SU-DHL-6 (cell line): Measurements from ENCODE around the gene AMN.

Experiments
- H2AFZ ChIP-seq: fragments of 200-600 bp; sonication (generic); 2 replicates; pipeline ENCODE4 v1.6.1; 2014; ENCODE audit warnings: low read depth, mild to moderate bottlenecking, moderate library complexity, mixed read lengths, antibody characterized with exemption, low read length; ENCODE audit not compliant: severe bottlenecking
- H3F3A ChIP-seq: fragments of 200-600 bp; shearing (Covaris generic); 2 replicates; pipeline ENCODE4 v1.6.0; 2016; ENCODE audit warnings: antibody characterized with exemption, mild to moderate bottlenecking; ENCODE audit not compliant: insufficient read depth
- H3K27ac ChIP-seq: fragments of 200-600 bp; sonication (generic); 2 replicates; pipeline ENCODE4 v1.5.1; 2016; ENCODE audit warnings: low read depth, mild to moderate bottlenecking, low read length, moderate library complexity, mixed read lengths
- H3K27me3 ChIP-seq: fragments of 200-600 bp; sonication (generic), shearing (Covaris generic); 2 replicates; pipeline ENCODE4 v1.6.0; 2014; ENCODE audit warnings: mild to moderate bottlenecking, low read length
- H3K36me3 ChIP-seq: fragments of 200-600 bp; sonication (generic); 2 replicates; pipeline ENCODE4 v1.6.1; 2014; ENCODE audit warnings: mild to moderate bottlenecking, low read length, mixed read lengths
- H3K4me2 ChIP-seq: fragments of 300-600, 200-600 bp; shearing (Covaris generic), sonication (generic); 2 replicates; pipeline ENCODE4 v1.6.0; 2014; ENCODE audit warnings: low read length, low read depth, mild to moderate bottlenecking; ENCODE audit not compliant: poor library complexity, severe bottlenecking
- H3K4me3 ChIP-seq: fragments of 200-600 bp; sonication (generic); 2 replicates; pipeline ENCODE4 v1.5.1; 2014; ENCODE audit warnings: antibody characterized with exemption, low read length, mild to moderate bottlenecking, mixed read lengths; ENCODE audit not compliant: insufficient read depth, poor library complexity, severe bottlenecking
- H3K79me2 ChIP-seq: fragments of 200-600 bp; sonication (generic); 2 replicates; pipeline ENCODE4 v1.6.1; 2014; ENCODE audit warnings: mild to moderate bottlenecking, low read length, moderate library complexity; ENCODE audit not compliant: insufficient read depth
- H3K9ac ChIP-seq: fragments of 200-600 bp; sonication (generic); 2 replicates; pipeline ENCODE4 v1.7.0; 2014; ENCODE audit warnings: mild to moderate bottlenecking, low read length
- H3K9me2 ChIP-seq: fragments of 200-600 bp; sonication (generic); replicated peaks from 2 replicates; pipeline ENCODE4 v1.6.1; 2014; ENCODE audit warnings: low read length; ENCODE audit not compliant: insufficient read depth
- H3K9me3 ChIP-seq: fragments of 200-600 bp; sonication (generic); 2 replicates; pipeline ENCODE4 v1.6.1; 2014; ENCODE audit warnings: low read length, mixed read lengths; ENCODE audit not compliant: insufficient read depth
- H4K20me1 ChIP-seq: fragments of 200-600 bp; sonication (generic); 2 replicates; pipeline ENCODE4 v1.6.1; 2014; ENCODE audit warnings: low read depth, mild to moderate bottlenecking, antibody characterized with exemption, low read length, moderate library complexity, mixed read lengths
- EZH2phosphoT487 ChIP-seq: fragments of 200-600 bp; sonication (generic), shearing (Covaris generic); conservative IDR thresholded peaks from 2 replicates; pipeline ENCODE4 v1.6.1; 2018; ENCODE audit warnings: mild to moderate bottlenecking, antibody characterized with exemption, low read length, moderate library complexity, mixed read lengths
- TF ChIP-seq, protein P1 (sequence below): fragments of 200-600 bp; sonication (generic); IDR thresholded peaks from one replicate; pipeline ENCODE4 v1.5.1; 2017; ENCODE audit warnings: antibody characterized with exemption, mild to moderate bottlenecking, low read length, moderate library complexity; ENCODE audit not compliant: insufficient read depth, poor library complexity, severe bottlenecking

AMN gene

DNA sequence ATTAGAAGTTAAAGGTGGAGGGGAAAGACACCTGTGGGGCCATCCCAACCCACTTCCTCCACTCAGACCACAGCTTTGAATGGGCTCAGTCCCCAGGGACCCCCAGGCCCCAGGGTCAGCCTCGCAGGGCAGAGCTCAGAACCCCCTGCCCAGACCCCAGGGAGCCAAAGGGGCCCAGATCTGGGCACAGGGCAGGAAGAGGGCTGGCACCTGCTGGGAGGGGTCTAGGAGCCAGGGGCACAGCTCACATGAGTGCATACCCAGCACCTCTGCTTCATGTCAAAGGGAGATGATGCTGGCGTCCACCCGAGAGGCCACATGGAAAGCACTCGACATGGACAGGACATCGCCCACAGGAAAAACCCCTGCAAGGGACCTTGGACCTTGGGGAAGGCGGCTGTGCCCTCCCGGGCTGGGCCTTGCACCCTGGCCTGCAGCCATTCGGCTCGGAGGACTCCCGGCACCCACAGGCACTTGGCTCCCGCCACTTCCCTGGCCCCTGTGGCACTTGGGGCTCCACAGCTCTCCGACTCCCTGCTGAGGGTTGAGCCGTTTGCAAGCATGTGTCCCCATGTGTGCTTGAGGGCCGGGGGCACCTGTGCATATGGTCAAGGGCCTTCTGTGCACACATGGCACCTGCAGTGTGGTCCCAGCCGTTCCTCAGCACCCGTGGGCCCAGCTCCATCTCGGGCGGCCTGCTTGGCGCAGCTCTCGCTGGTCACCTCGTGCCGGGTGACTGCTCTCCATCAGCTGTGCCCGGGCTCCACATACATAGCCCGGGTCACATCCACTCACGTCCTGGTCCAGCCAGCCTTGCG lies 7.8 kb upstream of the AMN start:
- H3K4me3 ChIP-seq = no peak overlapping the region
- no peaks in the 10 kb centered on the region for H3F3A ChIP-seq
- no peak overlapping the region for H3K27ac ChIP-seq
- no peaks in the 10 kb centered on the region for H3K79me2 ChIP-seq
- TF ChIP-seq, protein P1, sequence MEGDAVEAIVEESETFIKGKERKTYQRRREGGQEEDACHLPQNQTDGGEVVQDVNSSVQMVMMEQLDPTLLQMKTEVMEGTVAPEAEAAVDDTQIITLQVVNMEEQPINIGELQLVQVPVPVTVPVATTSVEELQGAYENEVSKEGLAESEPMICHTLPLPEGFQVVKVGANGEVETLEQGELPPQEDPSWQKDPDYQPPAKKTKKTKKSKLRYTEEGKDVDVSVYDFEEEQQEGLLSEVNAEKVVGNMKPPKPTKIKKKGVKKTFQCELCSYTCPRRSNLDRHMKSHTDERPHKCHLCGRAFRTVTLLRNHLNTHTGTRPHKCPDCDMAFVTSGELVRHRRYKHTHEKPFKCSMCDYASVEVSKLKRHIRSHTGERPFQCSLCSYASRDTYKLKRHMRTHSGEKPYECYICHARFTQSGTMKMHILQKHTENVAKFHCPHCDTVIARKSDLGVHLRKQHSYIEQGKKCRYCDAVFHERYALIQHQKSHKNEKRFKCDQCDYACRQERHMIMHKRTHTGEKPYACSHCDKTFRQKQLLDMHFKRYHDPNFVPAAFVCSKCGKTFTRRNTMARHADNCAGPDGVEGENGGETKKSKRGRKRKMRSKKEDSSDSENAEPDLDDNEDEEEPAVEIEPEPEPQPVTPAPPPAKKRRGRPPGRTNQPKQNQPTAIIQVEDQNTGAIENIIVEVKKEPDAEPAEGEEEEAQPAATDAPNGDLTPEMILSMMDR = no peak
- no peak for TF ChIP-seq EZH2phosphoT487
- H3K4me2 ChIP-seq = no peak overlapping the region
- H3K9ac ChIP-seq = no peak overlapping the region
- H3K27me3 ChIP-seq = no peaks in the 10 kb centered on the region
- H2AFZ ChIP-seq = no peak overlapping the region
- no peaks in the 10 kb centered on the region for H3K9me2 ChIP-seq
- H3K36me3 ChIP-seq = no peaks in the 10 kb centered on the region
- no peaks in the 10 kb centered on the region for H3K9me3 ChIP-seq
- no peaks in the 10 kb centered on the region for H4K20me1 ChIP-seq

DNA sequence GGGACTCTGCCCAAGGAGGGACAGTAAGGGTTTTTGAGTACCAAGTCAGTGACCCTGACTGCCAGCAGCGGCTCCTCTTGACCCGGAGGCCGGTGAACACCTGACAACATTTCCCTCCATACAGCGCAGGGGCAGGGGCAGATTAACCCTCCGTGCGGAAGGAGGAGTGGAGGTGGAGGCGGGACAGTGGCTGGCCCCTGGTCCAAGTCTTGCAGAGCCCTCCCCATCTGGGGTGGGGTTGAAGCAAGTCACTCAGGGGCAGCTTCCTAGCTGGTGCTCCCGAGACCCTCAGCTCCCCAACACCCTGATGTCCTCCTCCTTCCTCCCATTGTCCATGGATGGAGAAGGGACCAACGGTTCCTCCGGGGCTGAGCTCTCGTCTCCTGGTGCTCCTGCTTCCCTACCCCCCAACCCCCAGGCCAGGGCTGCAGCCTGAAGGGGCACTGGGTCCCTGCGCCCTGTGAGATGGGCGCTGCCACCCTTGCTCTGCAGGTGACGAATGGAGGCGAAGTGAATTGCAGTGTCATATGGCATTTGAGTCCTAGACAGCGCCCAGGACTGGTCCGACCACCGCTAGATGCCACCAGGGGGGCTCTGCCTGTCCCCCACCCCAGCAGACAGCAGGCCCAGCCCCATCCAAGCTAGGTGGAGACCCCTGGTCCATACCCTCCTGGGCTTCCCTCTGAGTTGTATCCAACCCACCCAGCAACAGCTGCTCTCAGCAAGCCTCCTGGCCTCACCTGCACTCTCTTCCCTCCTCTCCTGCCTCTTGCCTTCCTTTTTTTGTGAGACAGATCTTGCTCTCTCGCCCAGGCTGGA lies 7.0 kb upstream of the AMN start:
- Histone ChIP-seq H3K4me2 (no peak overlapping the region), H3F3A (no peaks in the 10 kb centered on the region), H4K20me1 (no peaks in the 10 kb centered on the region), H3K79me2 (no peaks in the 10 kb centered on the region), H3K36me3 (no peaks in the 10 kb centered on the region), H3K9me2 (no peaks in the 10 kb centered on the region), H3K9ac (no peak overlapping the region), H3K27me3 (no peaks in the 10 kb centered on the region), H3K27ac (no peak overlapping the region), H2AFZ (no peak overlapping the region), H3K9me3 (no peaks in the 10 kb centered on the region), H3K4me3 (no peak overlapping the region)
- TF ChIP-seq, protein P1 = no peak
- no peak for TF ChIP-seq EZH2phosphoT487

DNA sequence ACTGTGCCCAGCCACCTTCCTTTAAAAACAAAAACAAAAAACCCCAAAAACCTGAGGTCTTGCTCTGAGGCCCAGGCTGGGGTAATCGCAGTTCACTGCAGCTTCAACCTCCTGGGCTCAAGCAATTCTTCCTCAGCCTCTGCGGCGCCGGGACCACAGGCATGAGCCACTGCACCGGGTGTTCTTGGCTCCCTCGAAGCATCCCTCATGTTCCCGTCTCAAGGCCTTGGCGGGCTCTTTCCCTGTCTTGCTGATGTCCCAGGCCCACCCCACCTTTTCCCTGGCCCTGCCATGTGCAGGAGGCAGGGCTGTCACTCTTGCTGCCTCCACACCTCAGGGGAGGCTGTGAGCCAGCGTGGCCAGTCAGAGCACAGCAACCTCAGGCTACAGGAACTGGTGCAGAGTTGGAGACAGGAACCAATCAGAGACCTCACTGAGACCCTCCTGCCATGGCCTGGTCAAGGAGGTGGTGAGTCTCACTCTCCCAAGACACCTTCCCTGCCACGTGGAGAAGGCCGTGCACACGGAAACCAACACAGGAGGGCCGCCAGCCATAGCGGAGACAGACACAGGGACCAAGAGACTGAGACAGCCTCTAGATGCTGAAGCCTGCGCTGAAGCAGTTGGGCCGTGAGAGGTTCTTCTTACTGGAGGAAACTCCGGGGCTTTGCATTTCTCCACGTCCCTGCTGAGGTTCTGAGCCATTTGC lies 6.0 kb upstream of the AMN start:
- no peaks in the 10 kb centered on the region for H3K9me3 ChIP-seq
- H3K9me2 ChIP-seq = no peaks in the 10 kb centered on the region
- H2AFZ ChIP-seq = no peak overlapping the region
- no peaks in the 10 kb centered on the region for H4K20me1 ChIP-seq
- H3K9ac ChIP-seq = peak overlapping the region; percentile 18; the same call in 1 of the 2 replicates
- H3K4me3 ChIP-seq = no peak overlapping the region
- H3K4me2 ChIP-seq = peak overlapping the region; percentile 24
- no peaks in the 10 kb centered on the region for H3K79me2 ChIP-seq
- TF ChIP-seq, protein P1 = no peak
- no peak for TF ChIP-seq EZH2phosphoT487
- H3K27ac ChIP-seq = peak overlapping the region; percentile 62
- H3F3A ChIP-seq = no peaks in the 10 kb centered on the region
- H3K27me3 ChIP-seq = no peaks in the 10 kb centered on the region
- H3K36me3 ChIP-seq = no peaks in the 10 kb centered on the region
